ENCODE measurements around the gene SAP130. TPM values are rescaled to one million over a fixed set of nuclear protein-coding genes. Genes with fewer than 3 reads are reported as not detected.
A peak's percentile ranks its signal among the peaks of the same experiment; 100 is the strongest.

SAP130 gene
- total RNA-seq (10 to 100 TPM in 5 of 7 donors, 1 to 10 TPM in 2; 6.1 to 28.3 (median 25.3) TPM), polyA plus RNA-seq (10 to 100 TPM; 10.5 to 24.0 TPM)
- long read RNA-seq, donor 1, partial matches to known transcripts, result 6 of 11 reads
- long read RNA-seq, donor 1, other reads (novel, unspliced or antisense), result 5 of 11 reads
- long read RNA-seq, donor 2, full-length matches to known transcripts, result 2 of 8 reads
- long read RNA-seq, donor 2, partial matches to known transcripts, result 6 of 8 reads
- long read RNA-seq, donor 2, other reads (novel, unspliced or antisense), result 0 of 8 reads
- long read RNA-seq, donor 3, full-length matches to known transcripts, result 3 of 7 reads
- long read RNA-seq, donor 3, partial matches to known transcripts, result 1 of 7 reads
- long read RNA-seq, donor 3, other reads (novel, unspliced or antisense), result 3 of 7 reads

DNA sequence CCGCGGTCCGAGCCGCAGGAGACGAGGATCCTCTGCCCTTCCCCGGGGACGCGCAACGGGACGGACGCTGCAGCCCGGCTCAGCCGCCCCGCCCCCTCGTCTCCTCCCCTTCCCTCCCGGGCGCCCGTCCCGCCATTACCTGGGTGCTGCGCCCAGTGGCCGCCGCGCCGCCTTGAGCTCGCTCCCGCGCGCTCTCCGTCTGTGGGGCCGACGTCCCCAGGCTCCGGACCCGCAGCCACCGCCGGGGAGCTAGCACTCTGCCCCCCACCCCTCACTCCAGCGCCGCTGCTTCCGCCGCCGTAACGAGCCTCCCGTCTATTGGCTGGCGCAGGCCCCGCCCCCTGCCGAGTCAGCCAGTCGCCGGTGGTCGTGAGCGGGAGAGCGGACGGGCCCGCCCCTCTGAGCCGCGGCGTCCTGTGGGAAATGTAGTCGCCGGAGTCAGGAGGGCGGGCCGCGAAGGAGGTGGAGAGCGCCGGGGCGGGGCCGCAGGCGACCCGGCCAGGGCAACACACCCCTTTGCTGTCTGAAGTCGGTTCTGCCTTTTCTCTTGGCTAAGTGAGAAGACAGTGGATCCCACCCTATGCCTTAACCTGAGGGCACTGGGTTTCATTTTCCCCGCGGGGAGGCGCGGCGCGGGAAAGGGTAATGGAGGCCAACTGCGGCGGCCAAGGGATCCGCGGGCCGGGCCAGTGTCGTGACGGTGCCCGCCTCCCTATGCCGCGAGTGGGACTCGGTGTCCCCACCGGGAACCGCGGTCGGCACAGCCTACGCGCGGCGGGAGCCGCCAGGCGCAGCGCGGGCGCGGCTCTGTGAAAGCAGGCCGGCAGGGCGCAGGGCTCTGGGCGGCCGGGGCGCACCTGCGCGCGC lies at the start of gene SAP130:
SAP130 (minus strand) TSS at position 259 of the 867 bp plus-strand sequence. CDS start 1,767 bp downstream, outside the sequence.
- intact Hi-C loops (cut with DNase I), result loop anchor here in 3 of 4 donors (5.0 to 10.0 kb wide), 3 partner anchors 64 to 326 kb away; partner anchors contain the start of genes SFT2D3 (in 1 of the 3) and UGGT1 (in 1 of the 3)
- no peaks in the 10 kb centered on the region for H3K27me3 ChIP-seq
- H3K4me1 ChIP-seq (ENCODE audit: insufficient read depth), result no peaks in the 10 kb centered on the region
- H3K36me3 ChIP-seq, result no peaks in the 10 kb centered on the region
- TF ChIP-seq EP300 (IDR thresholded peaks at IDR 0.05) (no peak), POLR2A (IDR thresholded peaks at IDR 0.05) (peak; percentile 32)
- TF ChIP-seq, protein P1, sequence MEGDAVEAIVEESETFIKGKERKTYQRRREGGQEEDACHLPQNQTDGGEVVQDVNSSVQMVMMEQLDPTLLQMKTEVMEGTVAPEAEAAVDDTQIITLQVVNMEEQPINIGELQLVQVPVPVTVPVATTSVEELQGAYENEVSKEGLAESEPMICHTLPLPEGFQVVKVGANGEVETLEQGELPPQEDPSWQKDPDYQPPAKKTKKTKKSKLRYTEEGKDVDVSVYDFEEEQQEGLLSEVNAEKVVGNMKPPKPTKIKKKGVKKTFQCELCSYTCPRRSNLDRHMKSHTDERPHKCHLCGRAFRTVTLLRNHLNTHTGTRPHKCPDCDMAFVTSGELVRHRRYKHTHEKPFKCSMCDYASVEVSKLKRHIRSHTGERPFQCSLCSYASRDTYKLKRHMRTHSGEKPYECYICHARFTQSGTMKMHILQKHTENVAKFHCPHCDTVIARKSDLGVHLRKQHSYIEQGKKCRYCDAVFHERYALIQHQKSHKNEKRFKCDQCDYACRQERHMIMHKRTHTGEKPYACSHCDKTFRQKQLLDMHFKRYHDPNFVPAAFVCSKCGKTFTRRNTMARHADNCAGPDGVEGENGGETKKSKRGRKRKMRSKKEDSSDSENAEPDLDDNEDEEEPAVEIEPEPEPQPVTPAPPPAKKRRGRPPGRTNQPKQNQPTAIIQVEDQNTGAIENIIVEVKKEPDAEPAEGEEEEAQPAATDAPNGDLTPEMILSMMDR (IDR thresholded peaks at IDR 0.05), result peak in 1 of 3 donors; percentile 10
- peak within 1 kb of the TSS; percentile 45 to 96 for H3K27ac ChIP-seq
- WGBS, 3 donors, result 1% methylated on average over 77 to 106 of the region's 106 CpGs
- H3K9me3 ChIP-seq, result no peaks in the 10 kb centered on the region
- peak within 1 kb of the TSS; percentile 100 for H3K4me3 ChIP-seq
- DNase-seq, result peak; percentile 98 to 99 (median 98)

DNA sequence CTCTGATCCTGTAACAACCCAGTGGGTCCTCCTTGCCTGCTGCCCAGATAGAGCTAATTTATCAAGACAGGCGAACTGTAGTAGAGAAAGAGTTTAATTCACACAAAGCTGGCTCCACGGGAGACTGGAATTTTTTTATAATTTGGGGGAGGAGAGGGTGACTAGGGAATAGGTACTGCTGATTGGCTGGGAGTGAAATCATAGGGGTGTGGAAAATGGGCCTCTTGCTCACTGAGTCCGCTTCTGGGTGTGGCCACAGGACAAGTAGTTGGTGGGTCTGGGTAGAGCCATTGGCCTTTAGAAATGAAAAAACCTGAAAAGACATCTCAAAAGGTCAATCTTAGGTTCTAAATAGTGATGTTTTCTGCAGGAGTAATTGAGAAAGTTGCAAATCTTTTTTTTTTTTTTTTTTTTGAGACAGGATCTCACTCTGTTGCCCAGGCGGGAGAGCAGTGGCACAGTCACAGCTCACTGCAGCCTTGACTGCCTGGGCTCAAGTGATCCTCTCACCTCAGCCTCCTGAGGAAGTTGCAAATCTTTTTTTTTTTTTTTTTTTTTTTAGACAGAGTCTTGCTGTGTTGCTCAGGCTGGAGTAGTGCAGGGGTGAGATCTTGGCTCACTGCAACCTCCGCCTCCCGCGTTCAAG lies 48.7 kb upstream of the SAP130 start:
- H3K36me3 ChIP-seq, result no peaks in the 10 kb centered on the region
- TF ChIP-seq, protein P1 (IDR thresholded peaks at IDR 0.05), result no peak
- TF ChIP-seq EP300 (IDR thresholded peaks at IDR 0.05) (no peak), POLR2A (IDR thresholded peaks at IDR 0.05) (no peak)
- H3K9me3 ChIP-seq, result no peaks in the 10 kb centered on the region
- no peaks in the 10 kb centered on the region for H3K4me1 ChIP-seq (ENCODE audit: insufficient read depth)
- DNase-seq, result no peak
- intact Hi-C loops (cut with DNase I), result no loop called here
- no peak overlapping the region for H3K4me3 ChIP-seq
- H3K27me3 ChIP-seq, result no peaks in the 10 kb centered on the region
- WGBS, 3 donors, result 78 to 81% (median 78%) methylated on average over 7 of the region's 7 CpGs
- H3K27ac ChIP-seq, result no peak overlapping the region

DNA sequence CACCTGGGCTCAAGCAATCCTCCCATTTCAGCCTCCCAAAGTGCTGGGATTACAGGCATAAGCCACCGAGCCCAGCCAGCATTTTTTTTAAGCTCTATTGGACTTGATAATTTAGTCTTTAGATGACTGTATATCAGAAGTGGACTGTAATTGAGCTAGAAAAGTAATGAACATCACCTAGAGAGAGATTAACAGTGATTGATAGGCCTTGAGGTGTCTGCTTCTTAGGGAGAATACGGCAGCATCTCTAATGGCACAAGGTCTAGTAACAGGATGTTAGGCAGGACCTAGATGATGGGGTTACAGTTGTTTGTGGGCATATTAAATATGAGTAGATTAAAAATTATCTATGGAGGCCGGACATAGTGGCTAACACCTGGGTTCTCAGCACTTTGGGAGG lies 45.4 kb upstream of the SAP130 start:
- no peaks in the 10 kb centered on the region for H3K9me3 ChIP-seq
- no peak overlapping the region for H3K27ac ChIP-seq
- H3K4me1 ChIP-seq (ENCODE audit: insufficient read depth), result no peaks in the 10 kb centered on the region
- DNase-seq, result no peak
- no peaks in the 10 kb centered on the region for H3K27me3 ChIP-seq
- no peaks in the 10 kb centered on the region for H3K36me3 ChIP-seq
- TF ChIP-seq, protein P1 (IDR thresholded peaks at IDR 0.05), result no peak
- TF ChIP-seq EP300 (IDR thresholded peaks at IDR 0.05), result no peak
- TF ChIP-seq POLR2A (IDR thresholded peaks at IDR 0.05), result no peak
- no peak overlapping the region for H3K4me3 ChIP-seq
- WGBS, 3 donors, result 63 to 73% (median 68%) methylated on average over 3 of the region's 3 CpGs
- intact Hi-C loops (cut with DNase I), result no loop called here

DNA sequence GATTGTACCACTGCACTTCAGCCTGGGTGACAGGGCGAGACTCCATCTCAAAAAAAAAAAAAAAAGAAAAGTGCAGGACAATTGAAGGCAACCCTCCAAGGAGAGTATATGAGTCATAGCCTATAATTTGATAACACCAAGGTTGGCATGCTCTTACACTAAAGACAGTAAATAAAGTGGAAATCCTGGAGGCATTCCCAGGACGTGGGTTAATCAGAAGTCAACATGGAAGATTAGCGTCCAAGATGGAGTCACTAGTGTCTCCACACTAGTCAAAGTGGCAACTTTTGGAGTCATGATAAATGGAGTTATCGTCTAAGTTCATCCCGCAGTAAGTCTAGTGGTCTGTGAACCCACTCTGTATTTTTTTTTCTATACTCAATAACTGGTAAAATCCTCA lies 41.9 kb upstream of the SAP130 start:
- TF ChIP-seq, protein P1 (IDR thresholded peaks at IDR 0.05), result no peak
- TF ChIP-seq EP300 (IDR thresholded peaks at IDR 0.05) (no peak), POLR2A (IDR thresholded peaks at IDR 0.05) (no peak)
- no peaks in the 10 kb centered on the region for H3K4me1 ChIP-seq (ENCODE audit: insufficient read depth)
- no peak for DNase-seq
- H3K36me3 ChIP-seq, result no peaks in the 10 kb centered on the region
- no peak overlapping the region for H3K27ac ChIP-seq
- intact Hi-C loops (cut with DNase I), result loop anchor here in 1 of 4 donors (10.0 kb wide), 1 partner anchor 165 kb away; no protein-coding TSS in a partner anchor
- 54 to 65% (median 58%) methylated on average over 5 of the region's 5 CpGs for WGBS, 3 donors
- H3K9me3 ChIP-seq, result no peaks in the 10 kb centered on the region
- H3K27me3 ChIP-seq, result no peaks in the 10 kb centered on the region
- H3K4me3 ChIP-seq, result no peak overlapping the region
